ENCODE measurements around the gene MYL1.

MYL1 gene

DNA sequence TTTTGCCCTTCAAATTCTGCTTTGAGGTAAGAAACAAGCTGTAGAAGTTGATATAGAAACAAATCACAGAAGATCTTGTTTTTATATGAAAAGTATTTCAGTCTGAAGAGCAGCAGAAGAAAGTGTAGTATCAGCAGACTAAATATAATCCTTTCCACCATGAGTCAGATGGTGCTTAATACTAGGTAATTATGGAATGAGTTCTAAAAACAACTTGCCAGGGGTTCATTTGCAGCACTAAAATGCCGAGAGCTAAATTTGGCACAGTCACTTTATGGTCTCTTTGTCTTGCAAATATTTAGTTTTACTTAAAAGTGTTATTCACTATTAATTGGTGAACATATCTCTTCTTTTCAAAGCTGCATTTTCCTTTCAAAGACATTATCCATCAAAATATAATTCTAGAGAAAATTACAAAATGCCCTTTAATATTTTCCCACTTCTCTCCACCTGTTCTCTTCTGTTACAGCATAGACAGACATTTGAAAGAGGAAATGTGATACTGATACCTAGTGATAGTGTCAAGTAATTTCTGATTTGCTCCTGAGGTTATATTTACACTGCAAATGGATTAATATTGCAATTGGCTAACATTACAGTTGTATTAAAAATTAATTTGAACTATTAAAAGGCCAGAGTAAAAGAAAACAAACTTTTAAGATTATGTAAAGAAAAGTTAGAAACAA is 5.3 kb downstream of the MYL1 start:
- no peak for DNase-seq
- H2AFZ ChIP-seq (ENCODE audit: insufficient read depth, low read length, poor library complexity) = no peak overlapping the region
- H4K8ac ChIP-seq (ENCODE audit: low read depth, low read length) = no peak overlapping the region
- no peaks in the 10 kb centered on the region for H3K79me1 ChIP-seq (ENCODE audit: low read length)
- H3K79me2 ChIP-seq (ENCODE audit: control insufficient read depth, insufficient read depth, low read length, poor library complexity) = no peaks in the 10 kb centered on the region
- no peak overlapping the region for H3K4me2 ChIP-seq (ENCODE audit: low read length)
- H2AK5ac ChIP-seq (ENCODE audit: low read length) = no peak overlapping the region
- no peak overlapping the region for H2BK120ac ChIP-seq (ENCODE audit: insufficient read depth, low read length, poor library complexity)
- no peaks in the 10 kb centered on the region for H3K36me3 ChIP-seq (ENCODE audit: control insufficient read depth in 1 of 2, insufficient read depth in 2 of 2, low read length in 2 of 2)
- H2BK12ac ChIP-seq (ENCODE audit: low read length) = no peak overlapping the region
- H3K4me1 ChIP-seq (ENCODE audit: control insufficient read depth in 1 of 2, insufficient read depth in 2 of 2, low read length in 2 of 2) = no peaks in the 10 kb centered on the region
- H3K9me3 ChIP-seq (ENCODE audit: insufficient read depth, low read depth, low read length) = no peaks in the 10 kb centered on the region
- WGBS (ENCODE audit: extremely low coverage, insufficient coverage, insufficient read length) = no CpG with 5 or more reads among the region's 1 CpG
- no peak overlapping the region for H4K91ac ChIP-seq (ENCODE audit: low read depth, low read length)
- no peak overlapping the region for H3K4ac ChIP-seq (ENCODE audit: low read depth, low read length)
- H3K4me3 ChIP-seq (ENCODE audit: low read depth, low read length) = no peak overlapping the region
- H3K23ac ChIP-seq (ENCODE audit: low read length) = no peak overlapping the region
- no peaks in the 10 kb centered on the region for H3K27me3 ChIP-seq (ENCODE audit: insufficient read depth, low read length)
- no peak overlapping the region for H3K27ac ChIP-seq (ENCODE audit: low read depth, low read length)
- H3K18ac ChIP-seq (ENCODE audit: low read length) = no peak overlapping the region
- no peak overlapping the region for H3K9ac ChIP-seq (ENCODE audit: low read length)
- no peak overlapping the region for H3K14ac ChIP-seq (ENCODE audit: low read length)
- H4K12ac ChIP-seq (ENCODE audit: low read depth, low read length) = no peak overlapping the region
- no peak overlapping the region for H2BK5ac ChIP-seq (ENCODE audit: low read depth, low read length, poor library complexity)

DNA sequence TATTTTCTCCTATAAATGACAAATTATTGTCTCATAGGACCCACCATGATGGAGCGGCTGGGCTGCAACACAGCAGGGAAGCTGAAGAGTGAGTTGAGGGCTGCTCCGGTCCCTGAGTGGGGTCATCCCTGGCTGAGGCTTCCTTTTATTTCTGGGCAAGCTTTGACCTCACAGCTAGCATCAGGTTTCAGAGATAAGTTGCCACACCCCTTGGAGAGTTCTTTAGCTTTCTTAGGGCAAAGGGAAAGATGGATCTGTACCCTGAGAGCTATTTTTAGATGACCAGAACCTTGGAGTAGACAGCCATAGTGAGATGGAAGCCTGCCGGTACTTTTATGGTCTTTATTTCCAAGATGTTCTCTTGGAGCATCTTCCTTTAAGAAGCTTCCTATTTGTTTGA is 11.5 kb downstream of the MYL1 start:
- Histone ChIP-seq H3K79me1 (ENCODE audit: low read length) (no peaks in the 10 kb centered on the region), H2AK5ac (ENCODE audit: low read length) (no peak overlapping the region), H2AFZ (ENCODE audit: insufficient read depth, low read length, poor library complexity) (no peak overlapping the region), H3K27me3 (ENCODE audit: insufficient read depth, low read length) (no peaks in the 10 kb centered on the region), H3K36me3 (ENCODE audit: control insufficient read depth in 1 of 2, insufficient read depth in 2 of 2, low read length in 2 of 2) (no peaks in the 10 kb centered on the region), H3K4me3 (ENCODE audit: low read depth, low read length) (no peak overlapping the region), H3K9ac (ENCODE audit: low read length) (no peak overlapping the region), H2BK5ac (ENCODE audit: low read depth, low read length, poor library complexity) (no peak overlapping the region), H3K23ac (ENCODE audit: low read length) (no peak overlapping the region), H3K4me2 (ENCODE audit: low read length) (no peak overlapping the region), H2BK120ac (ENCODE audit: insufficient read depth, low read length, poor library complexity) (no peak overlapping the region), H3K79me2 (ENCODE audit: control insufficient read depth, insufficient read depth, low read length, poor library complexity) (no peaks in the 10 kb centered on the region), H3K27ac (ENCODE audit: low read depth, low read length) (no peak overlapping the region), H4K12ac (ENCODE audit: low read depth, low read length) (no peak overlapping the region), H3K18ac (ENCODE audit: low read length) (no peak overlapping the region), H4K91ac (ENCODE audit: low read depth, low read length) (no peak overlapping the region), H3K4me1 (ENCODE audit: control insufficient read depth in 1 of 2, insufficient read depth in 2 of 2, low read length in 2 of 2) (no peaks in the 10 kb centered on the region), H4K8ac (ENCODE audit: low read depth, low read length) (no peak overlapping the region), H3K9me3 (ENCODE audit: insufficient read depth, low read depth, low read length) (no peaks in the 10 kb centered on the region), H3K14ac (ENCODE audit: low read length) (no peak overlapping the region), H3K4ac (ENCODE audit: low read depth, low read length) (no peak overlapping the region), H2BK12ac (ENCODE audit: low read length) (no peak overlapping the region)
- WGBS (ENCODE audit: extremely low coverage, insufficient coverage, insufficient read length) = no CpG with 5 or more reads among the region's 3 CpGs
- no peak for DNase-seq

DNA sequence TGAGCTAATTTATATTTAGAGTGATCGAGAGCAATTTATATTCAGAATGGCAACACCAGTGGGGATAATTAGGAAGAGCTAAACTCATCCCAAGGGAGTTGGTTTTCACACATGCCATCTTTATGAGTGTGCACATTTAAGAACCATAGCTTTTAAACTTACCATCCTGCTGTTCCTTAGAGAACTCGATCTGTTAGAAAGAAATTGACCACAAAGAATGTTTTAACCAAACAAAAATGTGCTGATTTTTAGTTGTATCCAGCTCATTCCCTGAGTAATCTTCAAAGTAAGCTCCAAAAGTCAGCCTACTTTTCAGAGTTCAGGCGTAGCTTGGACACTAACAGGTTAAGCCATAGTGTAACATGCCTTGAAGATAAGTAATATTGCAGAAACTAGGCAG is 12.6 kb downstream of the MYL1 start:
- WGBS (ENCODE audit: extremely low coverage, insufficient coverage, insufficient read length) = no CpG with 5 or more reads among the region's 3 CpGs

DNA sequence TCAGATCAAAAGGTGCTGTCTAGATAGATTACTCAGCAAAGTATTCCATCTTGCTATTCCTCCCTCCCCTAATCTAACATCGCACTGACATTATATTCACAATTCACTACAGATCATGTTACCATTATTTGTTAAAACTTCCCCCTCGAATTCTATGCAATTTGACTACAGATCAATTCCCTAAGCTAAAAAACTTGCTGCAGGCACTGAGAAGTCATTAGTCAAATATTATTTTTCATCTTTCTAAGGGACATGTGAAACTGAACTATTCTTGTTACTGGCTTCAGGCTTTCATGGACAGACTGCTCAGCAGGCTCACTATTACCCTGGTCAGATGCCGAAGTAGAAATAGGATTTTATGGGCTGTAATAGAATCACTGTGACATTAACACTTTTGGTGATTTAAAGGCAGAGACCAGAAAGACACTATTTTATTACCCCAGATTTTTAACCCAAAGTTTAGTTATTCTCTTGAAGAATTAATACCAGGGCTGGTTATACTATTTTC is 15.1 kb downstream of the MYL1 start:
- H3K4me2 ChIP-seq (ENCODE audit: low read length) = no peak overlapping the region
- no peak overlapping the region for H2BK120ac ChIP-seq (ENCODE audit: insufficient read depth, low read length, poor library complexity)
- no peak overlapping the region for H3K27ac ChIP-seq (ENCODE audit: low read depth, low read length)
- no peak overlapping the region for H3K9ac ChIP-seq (ENCODE audit: low read length)
- no peak overlapping the region for H2AFZ ChIP-seq (ENCODE audit: insufficient read depth, low read length, poor library complexity)
- H3K27me3 ChIP-seq (ENCODE audit: insufficient read depth, low read length) = no peaks in the 10 kb centered on the region
- H2BK12ac ChIP-seq (ENCODE audit: low read length) = no peak overlapping the region
- no peak overlapping the region for H4K12ac ChIP-seq (ENCODE audit: low read depth, low read length)
- H3K4ac ChIP-seq (ENCODE audit: low read depth, low read length) = no peak overlapping the region
- no peak overlapping the region for H3K18ac ChIP-seq (ENCODE audit: low read length)
- no peaks in the 10 kb centered on the region for H3K4me1 ChIP-seq (ENCODE audit: control insufficient read depth in 1 of 2, insufficient read depth in 2 of 2, low read length in 2 of 2)
- H3K4me3 ChIP-seq (ENCODE audit: low read depth, low read length) = no peak overlapping the region
- no peaks in the 10 kb centered on the region for H3K79me1 ChIP-seq (ENCODE audit: low read length)
- H3K23ac ChIP-seq (ENCODE audit: low read length) = no peak overlapping the region
- no peak for DNase-seq
- no peak overlapping the region for H2BK5ac ChIP-seq (ENCODE audit: low read depth, low read length, poor library complexity)
- H3K79me2 ChIP-seq (ENCODE audit: control insufficient read depth, insufficient read depth, low read length, poor library complexity) = no peaks in the 10 kb centered on the region
- H3K9me3 ChIP-seq (ENCODE audit: insufficient read depth, low read depth, low read length) = no peaks in the 10 kb centered on the region
- WGBS (ENCODE audit: extremely low coverage, insufficient coverage, insufficient read length) = no CpG with 5 or more reads among the region's 3 CpGs
- H3K36me3 ChIP-seq (ENCODE audit: control insufficient read depth in 1 of 2, insufficient read depth in 2 of 2, low read length in 2 of 2) = no peaks in the 10 kb centered on the region
- no peak overlapping the region for H4K8ac ChIP-seq (ENCODE audit: low read depth, low read length)
- no peak overlapping the region for H2AK5ac ChIP-seq (ENCODE audit: low read length)
- no peak overlapping the region for H3K14ac ChIP-seq (ENCODE audit: low read length)
- no peak overlapping the region for H4K91ac ChIP-seq (ENCODE audit: low read depth, low read length)

More for the DNA sequence above, 12.6 kb downstream of the MYL1 start:
- no peaks in the 10 kb centered on the region for H3K79me1 ChIP-seq (ENCODE audit: low read length)
- H2AK5ac ChIP-seq (ENCODE audit: low read length) = no peak overlapping the region
- H3K9me3 ChIP-seq (ENCODE audit: insufficient read depth, low read depth, low read length) = no peaks in the 10 kb centered on the region
- DNase-seq = no peak
- no peak overlapping the region for H3K14ac ChIP-seq (ENCODE audit: low read length)
- no peak overlapping the region for H3K27ac ChIP-seq (ENCODE audit: low read depth, low read length)
- H4K91ac ChIP-seq (ENCODE audit: low read depth, low read length) = no peak overlapping the region
- no peak overlapping the region for H4K8ac ChIP-seq (ENCODE audit: low read depth, low read length)
- no peaks in the 10 kb centered on the region for H3K4me1 ChIP-seq (ENCODE audit: control insufficient read depth in 1 of 2, insufficient read depth in 2 of 2, low read length in 2 of 2)
- no peaks in the 10 kb centered on the region for H3K27me3 ChIP-seq (ENCODE audit: insufficient read depth, low read length)
- H3K79me2 ChIP-seq (ENCODE audit: control insufficient read depth, insufficient read depth, low read length, poor library complexity) = no peaks in the 10 kb centered on the region
- H3K23ac ChIP-seq (ENCODE audit: low read length) = no peak overlapping the region
- no peak overlapping the region for H3K9ac ChIP-seq (ENCODE audit: low read length)
- no peak overlapping the region for H2BK12ac ChIP-seq (ENCODE audit: low read length)
- H2BK5ac ChIP-seq (ENCODE audit: low read depth, low read length, poor library complexity) = no peak overlapping the region
- no peak overlapping the region for H3K4me2 ChIP-seq (ENCODE audit: low read length)
- no peak overlapping the region for H3K4ac ChIP-seq (ENCODE audit: low read depth, low read length)
- no peaks in the 10 kb centered on the region for H3K36me3 ChIP-seq (ENCODE audit: control insufficient read depth in 1 of 2, insufficient read depth in 2 of 2, low read length in 2 of 2)
- H3K4me3 ChIP-seq (ENCODE audit: low read depth, low read length) = no peak overlapping the region
- no peak overlapping the region for H4K12ac ChIP-seq (ENCODE audit: low read depth, low read length)
- H2AFZ ChIP-seq (ENCODE audit: insufficient read depth, low read length, poor library complexity) = no peak overlapping the region
- no peak overlapping the region for H3K18ac ChIP-seq (ENCODE audit: low read length)
- H2BK120ac ChIP-seq (ENCODE audit: insufficient read depth, low read length, poor library complexity) = no peak overlapping the region
